Suppressor macrophage treated with lipopolysaccharide for 1 hour (primary cell): Measurements from ENCODE around the gene TRO.

Experiments
- DNase-seq, 3 donors: peaks; one replicate each; pipeline ENCODE4 v3.0.0-alpha.2; 2020 to 2022

TRO gene

GRCh38 chrX:54920610-54921426 is at the start of gene TRO:
Gene TRO, plus strand, starts transcription at chrX:54920824. Its CDS starts 1,423 bp downstream, at chrX:54922247.
- DNase-seq: peak in 1 of 3 donors; percentile 0

- DNase-seq: no peak
Measured at GRCh38 chrX:54885740-54886139, 34.9 kb upstream of the TRO start.

GRCh38 chrX:54891573-54891972 is 29.1 kb upstream of the TRO start:
- DNase-seq: peak; percentile 48 to 53 (median 50)

GRCh38 chrX:54894159-54894558 is 26.5 kb upstream of the TRO start:
- no peak for DNase-seq

- no peak for DNase-seq
Measured at GRCh38 chrX:54909941-54910340, 10.7 kb upstream of the TRO start.

GRCh38 chrX:54921427-54922021 is 900 bp downstream of the TRO start:
- peak in 2 of 3 donors; percentile 4 to 8 for DNase-seq

- DNase-seq: no peak
Measured at GRCh38 chrX:54922547-54922946, 1.9 kb downstream of the TRO start.

GRCh38 chrX:54923376-54923775 is 2.8 kb downstream of the TRO start:
- no peak for DNase-seq

- DNase-seq: peak; percentile 5 to 23 (median 14)
Measured at GRCh38 chrX:54926978-54927377, 6.4 kb downstream of the TRO start.

- DNase-seq: no peak
Measured at GRCh38 chrX:54928876-54929275, 8.3 kb downstream of the TRO start.

- DNase-seq: no peak
Measured at GRCh38 chrX:54930291-54931049, 9.8 kb downstream of the TRO start.

GRCh38 chrX:54931107-54931506 is 10.5 kb downstream of the TRO start:
- DNase-seq: no peak

- no peak for DNase-seq
Measured at GRCh38 chrX:54933150-54933826, 12.7 kb downstream of the TRO start.

GRCh38 chrX:54934058-54934457 is 13.4 kb downstream of the TRO start:
- DNase-seq: no peak

GRCh38 chrX:54934890-54935289 is 14.3 kb downstream of the TRO start:
- DNase-seq: no peak

GRCh38 chrX:54935306-54935705 is 14.7 kb downstream of the TRO start:
- DNase-seq: no peak

GRCh38 chrX:54937416-54937815 is 16.8 kb downstream of the TRO start:
- DNase-seq: no peak

- no peak for DNase-seq
Measured at GRCh38 chrX:54944816-54945215, 24.2 kb downstream of the TRO start.

GRCh38 chrX:54945224-54945623 is 24.6 kb downstream of the TRO start:
- DNase-seq: no peak

GRCh38 chrX:54950730-54951375 is 30.2 kb downstream of the TRO start:
- no peak for DNase-seq

GRCh38 chrX:54961750-54962149 is 41.1 kb downstream of the TRO start:
- DNase-seq: no peak

GRCh38 chrX:54964766-54965497 is 44.3 kb downstream of the TRO start:
- DNase-seq: no peak
